ENCODE results near the gene C10orf105. TPM values are rescaled to one million over a fixed set of nuclear protein-coding genes. Genes with fewer than 3 reads are reported as not detected.

C10orf105 gene
- total RNA-seq (2012; rRNA removed) = not detected in 2 replicates

DNA sequence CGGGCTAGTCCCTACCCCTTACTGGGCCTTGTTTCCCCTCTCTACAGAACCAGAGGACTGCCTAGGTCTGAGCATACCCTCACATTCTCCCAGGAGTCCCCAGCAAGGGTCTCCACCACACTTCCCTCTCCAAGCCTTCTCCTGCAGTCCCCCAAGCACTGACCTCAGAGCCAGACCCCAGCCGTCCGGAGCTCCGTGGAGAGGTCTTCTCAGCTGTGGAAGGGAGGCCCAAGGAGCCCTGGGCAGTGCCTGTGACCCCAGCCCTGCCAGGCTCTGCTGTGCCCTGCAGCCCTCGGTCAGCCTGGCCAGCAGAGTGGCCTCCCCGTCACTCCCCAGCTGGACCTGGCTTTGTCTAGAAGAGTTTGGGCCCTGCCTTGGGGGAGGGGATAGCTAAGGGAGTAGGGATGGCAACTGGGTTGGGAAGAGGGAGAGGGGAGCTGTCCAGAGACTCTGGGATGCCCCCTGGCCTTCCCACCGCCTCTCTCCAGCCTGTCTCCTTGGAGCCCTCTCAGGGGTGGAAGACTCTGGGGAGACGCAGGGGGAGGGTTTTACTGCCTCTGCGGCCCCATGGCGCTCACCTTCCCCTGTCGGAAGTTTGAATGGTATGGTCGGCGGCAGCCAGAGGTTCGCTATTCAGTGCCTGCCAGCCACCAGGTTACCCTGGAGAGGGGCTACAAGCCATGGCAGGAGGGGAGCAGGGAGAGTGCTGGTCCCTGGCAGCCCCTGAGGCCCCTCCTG lies at the start of gene C10orf105:
Gene C10orf105 (minus strand): TSS at position 315 of the 738 bp plus-strand sequence. CDS start 3,441 bp downstream, outside the sequence.
- H3K4me1 ChIP-seq (ENCODE audit: control insufficient read depth, insufficient read depth, low read length) = peaks cover 1% of the 10 kb centered on the region
- H3K9ac ChIP-seq (ENCODE audit: low read depth, low read length) = no peak within 1 kb of the TSS
- no peaks in the 10 kb centered on the region for H3K9me3 ChIP-seq (replicated peaks; ENCODE audit: low read length)

DNA sequence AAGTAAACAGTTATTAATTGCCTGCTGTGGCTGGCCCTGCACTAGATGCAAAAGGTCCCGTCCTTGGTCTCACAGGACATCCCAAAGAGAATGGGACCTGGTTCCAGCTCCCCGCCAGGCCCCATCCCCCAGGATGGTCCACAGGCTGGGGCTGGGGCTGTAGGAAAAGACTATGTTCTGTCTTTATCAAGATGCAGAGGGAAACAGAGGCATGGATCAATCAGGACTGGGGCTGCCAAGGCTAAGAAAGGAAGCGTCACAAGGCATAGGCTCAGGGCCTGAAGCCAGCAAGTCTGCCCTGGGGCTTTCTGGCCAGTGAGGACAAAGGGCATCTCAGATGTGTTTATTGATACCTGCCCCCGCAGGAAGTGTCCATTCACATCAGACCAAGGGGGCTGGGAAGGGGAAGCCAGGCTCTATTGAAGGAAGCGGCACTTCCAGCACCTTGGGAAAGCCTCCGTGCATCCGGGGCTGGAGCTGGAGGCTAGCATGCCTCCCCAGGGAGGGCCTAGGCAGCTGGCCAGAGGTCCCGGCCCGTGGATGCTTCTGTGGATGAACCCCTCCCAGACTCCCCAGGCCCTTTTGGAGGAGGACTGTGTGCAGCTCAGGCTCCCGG lies 48.0 kb upstream of the C10orf105 start:
- no peaks in the 10 kb centered on the region for H3K9me3 ChIP-seq (replicated peaks; ENCODE audit: low read length)
- H3K27me3 ChIP-seq (ENCODE audit: control insufficient read depth, insufficient read depth, low read length) = no peaks in the 10 kb centered on the region
- H3K4me2 ChIP-seq (ENCODE audit: low read length) = peak overlapping the region; percentile 76
- H3K4me3 ChIP-seq (ENCODE audit: low read length) = peak overlapping the region; percentile 45
- peak overlapping the region; percentile 82 for H3K9ac ChIP-seq (ENCODE audit: low read depth, low read length)
- H3K4me1 ChIP-seq (ENCODE audit: control insufficient read depth, insufficient read depth, low read length) = peaks cover 93% of the 10 kb centered on the region
- no peaks in the 10 kb centered on the region for H3K36me3 ChIP-seq (ENCODE audit: insufficient read depth, low read length)

More for the DNA sequence above, at the start of gene C10orf105:
- peaks cover 27% of the 10 kb centered on the region for H3K27me3 ChIP-seq (ENCODE audit: control insufficient read depth, insufficient read depth, low read length)
- H3K36me3 ChIP-seq (ENCODE audit: insufficient read depth, low read length) = no peaks in the 10 kb centered on the region
- H3K4me2 ChIP-seq (ENCODE audit: low read length) = no peak within 1 kb of the TSS
- no peak within 1 kb of the TSS for H3K4me3 ChIP-seq (ENCODE audit: low read length)

GRCh38 chr10:71766717-71767419 lies 47.3 kb upstream of the C10orf105 start:
- no peaks in the 10 kb centered on the region for H3K27me3 ChIP-seq (ENCODE audit: control insufficient read depth, insufficient read depth, low read length)
- no peaks in the 10 kb centered on the region for H3K36me3 ChIP-seq (ENCODE audit: insufficient read depth, low read length)
- peak overlapping the region; percentile 82 for H3K9ac ChIP-seq (ENCODE audit: low read depth, low read length)
- no peaks in the 10 kb centered on the region for H3K9me3 ChIP-seq (replicated peaks; ENCODE audit: low read length)
- H3K4me2 ChIP-seq (ENCODE audit: low read length) = peak overlapping the region; percentile 76
- H3K4me1 ChIP-seq (ENCODE audit: control insufficient read depth, insufficient read depth, low read length) = peaks cover 87% of the 10 kb centered on the region
- peak overlapping the region; percentile 47 for H3K4me3 ChIP-seq (ENCODE audit: low read length)

- peak overlapping the region; percentile 11 for H3K4me2 ChIP-seq (ENCODE audit: low read length)
- no peaks in the 10 kb centered on the region for H3K36me3 ChIP-seq (ENCODE audit: insufficient read depth, low read length)
- no peaks in the 10 kb centered on the region for H3K27me3 ChIP-seq (ENCODE audit: control insufficient read depth, insufficient read depth, low read length)
- peak overlapping the region; percentile 42 for H3K9ac ChIP-seq (ENCODE audit: low read depth, low read length)
- H3K4me3 ChIP-seq (ENCODE audit: low read length) = no peak overlapping the region
- H3K9me3 ChIP-seq (replicated peaks; ENCODE audit: low read length) = no peaks in the 10 kb centered on the region
- peaks cover 80% of the 10 kb centered on the region for H3K4me1 ChIP-seq (ENCODE audit: control insufficient read depth, insufficient read depth, low read length)
These were observed 46.5 kb upstream of the C10orf105 start for GRCh38 chr10:71765906-71766716.

- Histone ChIP-seq H3K4me1 (ENCODE audit: control insufficient read depth, insufficient read depth, low read length) (peaks cover 73% of the 10 kb centered on the region), H3K9me3 (replicated peaks; ENCODE audit: low read length) (no peaks in the 10 kb centered on the region), H3K9ac (ENCODE audit: low read depth, low read length) (peak overlapping the region; percentile 42), H3K4me3 (ENCODE audit: low read length) (no peak overlapping the region), H3K4me2 (ENCODE audit: low read length) (no peak overlapping the region), H3K36me3 (ENCODE audit: insufficient read depth, low read length) (no peaks in the 10 kb centered on the region), H3K27me3 (ENCODE audit: control insufficient read depth, insufficient read depth, low read length) (no peaks in the 10 kb centered on the region)
These were observed 45.8 kb upstream of the C10orf105 start for GRCh38 chr10:71765176-71765904.

DNA sequence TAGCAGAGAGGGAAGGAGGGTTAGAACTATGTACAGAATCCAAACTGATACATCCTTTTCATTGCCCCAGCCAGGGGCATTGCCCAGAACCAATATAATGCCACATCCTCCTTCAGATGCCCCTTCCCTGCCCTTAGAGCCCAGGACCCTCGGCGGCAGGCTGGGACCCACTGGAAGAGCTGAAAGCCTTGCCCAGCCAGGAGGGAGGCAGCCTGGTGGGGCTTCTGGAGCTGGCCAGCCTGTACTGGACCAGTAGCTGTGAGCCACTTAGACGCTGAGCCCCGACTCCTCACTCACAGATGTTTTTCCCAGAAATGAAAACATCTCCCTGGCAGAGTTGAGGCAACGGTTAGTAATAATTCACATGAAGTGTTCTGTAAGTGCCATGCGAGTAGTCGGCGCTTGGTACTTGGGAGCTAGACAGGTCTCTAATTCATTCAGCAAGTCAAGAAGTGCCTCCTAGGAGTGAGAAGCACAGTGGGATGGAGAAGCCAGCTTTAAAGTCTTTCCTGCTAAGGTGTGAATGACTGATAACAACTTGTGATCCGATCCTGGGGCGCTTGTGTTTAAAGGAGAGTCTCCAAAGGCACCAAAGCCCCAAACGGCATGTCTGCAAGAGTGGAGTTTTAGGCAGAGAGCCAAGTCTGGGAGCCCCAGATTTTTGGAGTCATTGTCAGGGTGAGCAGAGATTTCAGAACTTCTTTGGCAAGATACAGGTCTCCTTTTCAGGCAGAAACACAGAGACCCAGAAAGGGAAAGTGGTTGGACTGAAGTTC lies 44.0 kb upstream of the C10orf105 start:
- H3K36me3 ChIP-seq (ENCODE audit: insufficient read depth, low read length) = no peaks in the 10 kb centered on the region
- peaks cover 57% of the 10 kb centered on the region for H3K4me1 ChIP-seq (ENCODE audit: control insufficient read depth, insufficient read depth, low read length)
- peak overlapping the region; percentile 22 for H3K9ac ChIP-seq (ENCODE audit: low read depth, low read length)

GRCh38 chr10:71762324-71762723 lies 42.7 kb upstream of the C10orf105 start:
- H3K4me2 ChIP-seq (ENCODE audit: low read length) = no peak overlapping the region
- H3K4me1 ChIP-seq (ENCODE audit: control insufficient read depth, insufficient read depth, low read length) = peaks cover 50% of the 10 kb centered on the region

More for the DNA sequence above, 44.0 kb upstream of the C10orf105 start:
- Histone ChIP-seq H3K9me3 (replicated peaks; ENCODE audit: low read length) (no peaks in the 10 kb centered on the region), H3K4me2 (ENCODE audit: low read length) (peak overlapping the region; percentile 7), H3K27me3 (ENCODE audit: control insufficient read depth, insufficient read depth, low read length) (no peaks in the 10 kb centered on the region), H3K4me3 (ENCODE audit: low read length) (no peak overlapping the region)

GRCh38 chr10:71761541-71762113 lies 42.0 kb upstream of the C10orf105 start:
- Histone ChIP-seq H3K4me1 (ENCODE audit: control insufficient read depth, insufficient read depth, low read length) (peaks cover 46% of the 10 kb centered on the region), H3K9me3 (replicated peaks; ENCODE audit: low read length) (no peaks in the 10 kb centered on the region), H3K27me3 (ENCODE audit: control insufficient read depth, insufficient read depth, low read length) (peaks cover 5% of the 10 kb centered on the region), H3K4me3 (ENCODE audit: low read length) (no peak overlapping the region), H3K4me2 (ENCODE audit: low read length) (no peak overlapping the region), H3K36me3 (ENCODE audit: insufficient read depth, low read length) (no peaks in the 10 kb centered on the region), H3K9ac (ENCODE audit: low read depth, low read length) (no peak overlapping the region)

More at GRCh38 chr10:71762324-71762723, 42.7 kb upstream of the C10orf105 start:
- Histone ChIP-seq H3K9ac (ENCODE audit: low read depth, low read length) (no peak overlapping the region), H3K36me3 (ENCODE audit: insufficient read depth, low read length) (no peaks in the 10 kb centered on the region), H3K27me3 (ENCODE audit: control insufficient read depth, insufficient read depth, low read length) (no peaks in the 10 kb centered on the region), H3K9me3 (replicated peaks; ENCODE audit: low read length) (no peaks in the 10 kb centered on the region), H3K4me3 (ENCODE audit: low read length) (no peak overlapping the region)

DNA sequence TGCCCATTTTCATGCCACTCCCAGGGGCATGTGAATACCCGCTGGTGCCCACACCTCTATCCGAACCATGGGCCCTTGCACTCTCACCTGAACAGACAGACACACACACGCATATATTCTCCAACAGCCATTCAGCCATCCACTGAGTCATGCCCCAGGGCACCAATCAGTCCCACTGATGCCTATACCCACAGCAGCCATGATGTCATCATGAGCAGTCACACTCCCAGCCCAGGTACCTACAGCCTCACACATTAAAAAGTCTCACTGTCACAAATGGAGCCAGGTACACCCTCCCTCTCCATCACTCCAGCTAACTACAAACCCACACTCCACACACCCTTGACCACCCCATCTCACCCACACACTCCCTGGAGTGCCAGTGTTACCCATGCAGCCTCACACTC lies 41.5 kb upstream of the C10orf105 start:
- Histone ChIP-seq H3K36me3 (ENCODE audit: insufficient read depth, low read length) (no peaks in the 10 kb centered on the region), H3K9ac (ENCODE audit: low read depth, low read length) (no peak overlapping the region), H3K4me1 (ENCODE audit: control insufficient read depth, insufficient read depth, low read length) (peaks cover 45% of the 10 kb centered on the region)

More for the DNA sequence above, 41.5 kb upstream of the C10orf105 start:
- Histone ChIP-seq H3K4me2 (ENCODE audit: low read length) (no peak overlapping the region), H3K9me3 (replicated peaks; ENCODE audit: low read length) (no peaks in the 10 kb centered on the region), H3K4me3 (ENCODE audit: low read length) (no peak overlapping the region), H3K27me3 (ENCODE audit: control insufficient read depth, insufficient read depth, low read length) (peaks cover 10% of the 10 kb centered on the region)
